Endothelial cell (in vitro differentiated cells): ENCODE measurements around the gene IQGAP2. TPM values are rescaled to one million over a fixed set of nuclear protein-coding genes. Genes with fewer than 3 reads are reported as not detected.
"Not testable (repeated sequence)": the region's sequence is repeated elsewhere in the genome, so short reads cannot be mapped to it uniquely, and the experiment has no call there.

Source experiments
- DNase-seq: peaks from one replicate; pipeline ENCODE4 v3.0.0; 2021; ENCODE audit warnings: low spot score
- H3K27ac Mint-ChIP-seq: one replicate; pipeline ENCODE4 v1.8.0; 2021; ENCODE audit warnings: mixed read lengths, inconsistent platforms; ENCODE audit not compliant: unreplicated experiment
- H3K27me3 Mint-ChIP-seq: one replicate; pipeline ENCODE4 v1.8.0; 2021; ENCODE audit warnings: mild to moderate bottlenecking, moderate library complexity, mixed read lengths, inconsistent platforms; ENCODE audit not compliant: unreplicated experiment
- H3K36me3 Mint-ChIP-seq: one replicate; pipeline ENCODE4 v1.8.0; 2021; ENCODE audit warnings: mild to moderate bottlenecking, low read depth, mixed read lengths, inconsistent platforms; ENCODE audit not compliant: unreplicated experiment
- H3K4me1 Mint-ChIP-seq: one replicate; pipeline ENCODE4 v1.8.0; 2021; ENCODE audit warnings: mild to moderate bottlenecking, mixed read lengths, inconsistent platforms; ENCODE audit not compliant: unreplicated experiment
- H3K4me3 Mint-ChIP-seq: one replicate; pipeline ENCODE4 v1.8.0; 2021; ENCODE audit warnings: mild to moderate bottlenecking, mixed read lengths, inconsistent platforms; ENCODE audit not compliant: unreplicated experiment
- H3K9me3 Mint-ChIP-seq: one replicate; pipeline ENCODE4 v1.8.0; 2021; ENCODE audit warnings: mixed read lengths, inconsistent platforms; ENCODE audit not compliant: unreplicated experiment
- CTCF ChIP-seq: fragments of 200-600 bp; sonication (generic); IDR thresholded peaks from one replicate; pipeline ENCODE4 v1.5.0; 2021; ENCODE audit warnings: antibody characterized with exemption; ENCODE audit not compliant: unreplicated experiment
- total RNA-seq: library from RNA; stranded (reverse); fragmentation: NEBNext Ultra II Directional; extraction: Animal tissue kit (Norgen Biotek cat#: 25700); gene quantifications from one replicate; pipeline ENCODE4 v1.2.1, GENCODE V29; 2021; ENCODE audit not compliant: unreplicated experiment

IQGAP2 gene
- total RNA-seq, 1 donor from 2014 or later, result 43.4 TPM

- H3K4me1 Mint-ChIP-seq, result peaks cover 29% of the 10 kb centered on the region
- H3K4me3 Mint-ChIP-seq, result no peak overlapping the region
- no peaks in the 10 kb centered on the region for H3K27me3 Mint-ChIP-seq
- no peaks in the 10 kb centered on the region for H3K9me3 Mint-ChIP-seq
- H3K27ac Mint-ChIP-seq, result no peak overlapping the region
- no peak for TF ChIP-seq CTCF
- no peak for DNase-seq
- peaks cover 17% of the 10 kb centered on the region for H3K36me3 Mint-ChIP-seq
Observed at GRCh38 chr5:76547242-76547890, 144.3 kb downstream of the IQGAP2 start.

GRCh38 chr5:76547891-76548524, 144.9 kb downstream of the IQGAP2 start:
- Mint-ChIP-seq H3K4me3 (no peak overlapping the region), H3K27me3 (no peaks in the 10 kb centered on the region), H3K9me3 (no peaks in the 10 kb centered on the region), H3K27ac (no peak overlapping the region), H3K36me3 (peaks cover 17% of the 10 kb centered on the region), H3K4me1 (peaks cover 25% of the 10 kb centered on the region)
- DNase-seq, result no peak
- TF ChIP-seq CTCF, result no peak

GRCh38 chr5:76548525-76549229, 145.6 kb downstream of the IQGAP2 start:
- H3K36me3 Mint-ChIP-seq, result peaks cover 17% of the 10 kb centered on the region
- TF ChIP-seq CTCF, result no peak
- no peak for DNase-seq
- H3K4me1 Mint-ChIP-seq, result peaks cover 18% of the 10 kb centered on the region
- no peak overlapping the region for H3K27ac Mint-ChIP-seq
- H3K9me3 Mint-ChIP-seq, result no peaks in the 10 kb centered on the region
- no peaks in the 10 kb centered on the region for H3K27me3 Mint-ChIP-seq
- H3K4me3 Mint-ChIP-seq, result no peak overlapping the region

DNA sequence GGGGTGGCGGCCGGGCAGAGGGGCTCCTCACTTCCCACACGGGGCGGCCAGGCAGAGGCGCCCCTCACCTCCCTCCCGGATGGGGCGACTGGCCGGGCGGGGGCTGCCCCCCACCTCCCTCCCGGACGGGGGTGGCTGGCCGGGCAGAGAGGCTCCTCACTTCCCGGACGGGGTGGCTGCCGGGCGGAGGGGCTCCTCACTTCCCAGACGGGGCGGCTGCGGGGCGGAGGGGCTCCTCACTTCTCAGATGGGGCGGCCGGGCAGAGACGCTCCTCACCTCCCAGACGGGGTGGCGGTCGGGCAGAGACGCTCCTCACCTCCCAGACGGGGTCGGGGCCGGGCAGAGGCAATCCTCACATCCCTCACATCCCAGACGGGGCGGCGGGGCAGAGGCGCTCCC, 147.8 kb downstream of the IQGAP2 start:
- not testable (repeated sequence) for H3K27me3 Mint-ChIP-seq, H3K4me3 Mint-ChIP-seq

GRCh38 chr5:76552546-76552945, 149.5 kb downstream of the IQGAP2 start:
- Mint-ChIP-seq H3K9me3 (no peaks in the 10 kb centered on the region), H3K36me3 (peaks cover 17% of the 10 kb centered on the region), H3K4me3 (no peak overlapping the region), H3K27ac (no peak overlapping the region), H3K4me1 (peaks cover 7% of the 10 kb centered on the region), H3K27me3 (no peaks in the 10 kb centered on the region)
- no peak for TF ChIP-seq CTCF
- DNase-seq, result no peak

More for the DNA sequence above, 147.8 kb downstream of the IQGAP2 start:
- peaks cover 19% of the 10 kb centered on the region for H3K4me1 Mint-ChIP-seq
- DNase-seq, H3K9me3 Mint-ChIP-seq, H3K27ac Mint-ChIP-seq: not testable (repeated sequence)
- H3K36me3 Mint-ChIP-seq, result peaks cover 17% of the 10 kb centered on the region
